IMR-90 (cell line): ENCODE results near the gene SLC16A7. TPM values are rescaled to one million over a fixed set of nuclear protein-coding genes. Genes with fewer than 3 reads are reported as not detected.

ENCODE experiments used
- ATAC-seq: fragments of 200-7000 bp; cut with Tn5 transposase; 2 replicates; pipeline ENCODE4 v1.9.1; 2020; ENCODE audit warnings: low read depth, mild to moderate bottlenecking, moderate library complexity
- BruUV-seq: library from RNA; stranded (reverse); fragments of 400-500 nt; replicated peaks from 2 replicates; lab custom pipeline; 2021; lab: Mats Ljungman, UMichigan
- CTCF ChIA-PET: fragments of 300-600 bp; formaldehyde crosslinking; extraction: SDS; loops from one replicate; lab custom pipeline; 2021; ENCODE audit warnings: antibody characterized with exemption; lab: Yijun Ruan, JAX
- POLR2A ChIA-PET: fragments of 300-600 bp; sonication (Branson Sonifier 250); formaldehyde crosslinking; loops from one replicate; lab custom pipeline; 2022; ENCODE audit warnings: antibody characterized with exemption; ENCODE audit not compliant: unreplicated experiment; lab: Charles Lee
- DNase-seq: peaks from one replicate; pipeline ENCODE4 v3.0.0; 2013
- H2AFZ ChIP-seq: replicated peaks from 2 replicates; pipeline ENCODE3; 2013; ENCODE audit warnings: low read length, mild to moderate bottlenecking; ENCODE audit not compliant: poor library complexity
- H2AK5ac ChIP-seq: 2 replicates; pipeline ENCODE4 v1.6.1; 2013; ENCODE audit warnings: low read depth, low read length, inconsistent platforms
- H2AK9ac ChIP-seq: replicated peaks from 2 replicates; pipeline ENCODE3; 2013; ENCODE audit warnings: mild to moderate bottlenecking, low read depth, low read length, moderate library complexity; ENCODE audit not compliant: poor library complexity
- H2BK120ac ChIP-seq: 2 replicates; pipeline ENCODE4 v1.6.1; 2013; ENCODE audit warnings: low read depth, low read length, inconsistent platforms
- H2BK15ac ChIP-seq: 3 replicates; pipeline ENCODE4 v1.6.1; 2013; ENCODE audit warnings: low read depth, low read length, inconsistent platforms
- H2BK20ac ChIP-seq: 2 replicates; pipeline ENCODE4 v1.6.1; 2013; ENCODE audit warnings: low read depth, mild to moderate bottlenecking, inconsistent platforms, low read length, moderate library complexity
- H2BK5ac ChIP-seq: 2 replicates; pipeline ENCODE4 v1.6.1; 2013; ENCODE audit warnings: mild to moderate bottlenecking, low read depth, low read length, inconsistent platforms; ENCODE audit not compliant: poor library complexity, severe bottlenecking
- H3K14ac ChIP-seq: replicated peaks from 2 replicates; pipeline ENCODE4 v1.6.1; 2013; ENCODE audit warnings: low read depth, low read length, inconsistent platforms
- H3K18ac ChIP-seq: 2 replicates; pipeline ENCODE4 v1.6.1; 2013; ENCODE audit warnings: low read depth, low read length, control low read depth
- H3K23ac ChIP-seq: 2 replicates; pipeline ENCODE4 v1.6.1; 2013; ENCODE audit warnings: low read depth, low read length, inconsistent platforms
- H3K27ac ChIP-seq: 2 replicates; pipeline ENCODE4 v1.5.1; 2013; ENCODE audit warnings: mild to moderate bottlenecking, control low read depth, low read length; ENCODE audit not compliant: insufficient read depth
- H3K27me3 ChIP-seq: 2 replicates; pipeline ENCODE4 v1.6.1; 2013; ENCODE audit warnings: low read length; ENCODE audit not compliant: control insufficient read depth, insufficient read depth
- H3K36me3 ChIP-seq: 2 replicates; pipeline ENCODE4 v1.6.1; 2013; ENCODE audit warnings: low read length, mixed read lengths; ENCODE audit not compliant: control insufficient read depth, insufficient read depth
- H3K4ac ChIP-seq: 2 replicates; pipeline ENCODE4 v1.6.1; 2013; ENCODE audit warnings: low read depth, low read length, inconsistent platforms
- H3K4me1 ChIP-seq: 2 replicates; pipeline ENCODE4 v1.6.1; 2013; ENCODE audit warnings: low read length, mixed read lengths; ENCODE audit not compliant: control insufficient read depth, insufficient read depth
- H3K4me2 ChIP-seq: 2 replicates; pipeline ENCODE4 v1.6.1; 2013; ENCODE audit warnings: low read depth, mild to moderate bottlenecking, control low read depth, low read length, moderate library complexity
- H3K4me3 ChIP-seq: 2 replicates; pipeline ENCODE4 v1.5.1; 2013; ENCODE audit warnings: low read depth, mild to moderate bottlenecking, control low read depth, low read length, moderate library complexity; ENCODE audit not compliant: insufficient read depth
- H3K56ac ChIP-seq: 2 replicates; pipeline ENCODE4 v1.6.1; 2013; ENCODE audit warnings: low read length, inconsistent platforms; ENCODE audit not compliant: insufficient read depth; ENCODE audit errors: extremely low read depth
- H3K79me1 ChIP-seq, 2 experiments: 2 replicates each; pipeline ENCODE4 v1.6.1; 2013; ENCODE audit warnings: low read length in 2 of 2, inconsistent platforms in 1 of 2, low read depth in 1 of 2
- H3K9ac ChIP-seq: 2 replicates; pipeline ENCODE4 v1.6.1; 2013; ENCODE audit warnings: low read depth, low read length, control low read depth
- H3K9me1 ChIP-seq: 2 replicates; pipeline ENCODE4 v1.6.1; 2013; ENCODE audit warnings: low read length, inconsistent platforms; ENCODE audit not compliant: insufficient read depth
- H3K9me3 ChIP-seq: 2 replicates; pipeline ENCODE4 v1.6.1; 2013; ENCODE audit warnings: low read length; ENCODE audit not compliant: control insufficient read depth, insufficient read depth
- H4K20me1 ChIP-seq: 2 replicates; pipeline ENCODE4 v1.6.1; 2013; ENCODE audit warnings: low read length, inconsistent platforms; ENCODE audit not compliant: insufficient read depth
- H4K5ac ChIP-seq: 2 replicates; pipeline ENCODE4 v1.6.1; 2013; ENCODE audit warnings: mild to moderate bottlenecking, low read depth, low read length, control low read depth
- H4K8ac ChIP-seq, 2 experiments: 2 replicates each; pipeline ENCODE4 v1.6.1; 2013; ENCODE audit warnings: low read depth in 2 of 2, low read length in 2 of 2, control low read depth in 1 of 2, inconsistent platforms in 1 of 2
- H4K91ac ChIP-seq: 2 replicates; pipeline ENCODE4 v1.6.1; 2013; ENCODE audit warnings: low read depth, low read length, inconsistent platforms; ENCODE audit not compliant: insufficient read depth
- BHLHE40 ChIP-seq: fragments of 150-350 bp; IDR thresholded peaks from 2 replicates; pipeline ENCODE4 v1.6.1; 2016; ENCODE audit warnings: mild to moderate bottlenecking, low read depth, low read length
- CEBPB ChIP-seq: IDR thresholded peaks from 2 replicates; pipeline ENCODE4 v1.6.1; 2012; ENCODE audit warnings: low read depth, low read length, improper control_type of control experiment
- CHD1 ChIP-seq: IDR thresholded peaks from 2 replicates; pipeline ENCODE4 v1.6.1; 2012; ENCODE audit warnings: low read depth, low read length, improper control_type of control experiment
- CTCF ChIP-seq: conservative IDR thresholded peaks from 2 replicates; pipeline ENCODE4 v1.5.1; 2012; ENCODE audit warnings: mild to moderate bottlenecking, low read depth, low read length, improper control_type of control experiment
- FOS ChIP-seq: fragments of 150-350 bp; IDR thresholded peaks from 2 replicates; pipeline ENCODE4 v1.6.1; 2016; ENCODE audit warnings: low read depth, low read length
- MAFK ChIP-seq: IDR thresholded peaks from 2 replicates; pipeline ENCODE4 v1.6.1; 2012; ENCODE audit warnings: low read depth, low read length, improper control_type of control experiment
- MAZ ChIP-seq: IDR thresholded peaks from 2 replicates; pipeline ENCODE4 v1.6.1; 2012; ENCODE audit warnings: low read depth, mild to moderate bottlenecking, low read length, improper control_type of control experiment, moderate library complexity, borderline replicate concordance
- MXI1 ChIP-seq: IDR thresholded peaks from 2 replicates; pipeline ENCODE4 v1.6.1; 2012; ENCODE audit warnings: low read depth, mild to moderate bottlenecking, low read length, moderate library complexity, borderline replicate concordance
- NFE2L2 ChIP-seq: fragments of 150-350 bp; IDR thresholded peaks from 2 replicates; pipeline ENCODE4 v1.6.1; 2016; ENCODE audit warnings: low read depth, mild to moderate bottlenecking, low read length
- POLR2A ChIP-seq: IDR thresholded peaks from 2 replicates; pipeline ENCODE4 v1.6.1; 2012; ENCODE audit warnings: mild to moderate bottlenecking, low read depth, low read length
- RAD21 ChIP-seq: IDR thresholded peaks from 2 replicates; pipeline ENCODE4 v1.6.1; 2012; ENCODE audit warnings: low read length, improper control_type of control experiment
- RCOR1 ChIP-seq: IDR thresholded peaks from 2 replicates; pipeline ENCODE4 v1.6.1; 2012; ENCODE audit warnings: mild to moderate bottlenecking, low read length, improper control_type of control experiment; ENCODE audit not compliant: insufficient replicate concordance
- RFX5 ChIP-seq: IDR thresholded peaks from 2 replicates; pipeline ENCODE4 v1.8.0; 2012; ENCODE audit warnings: low read depth, mild to moderate bottlenecking, low read length, moderate library complexity
- SMC3 ChIP-seq: fragments of 150-350 bp; IDR thresholded peaks from 2 replicates; pipeline ENCODE4 v1.6.1; 2016; ENCODE audit warnings: low read depth, mild to moderate bottlenecking, antibody characterized with exemption, low read length, moderate library complexity
- USF2 ChIP-seq: fragments of 150-350 bp; IDR thresholded peaks from 2 replicates; pipeline ENCODE4 v1.6.1; 2017; ENCODE audit warnings: mild to moderate bottlenecking, antibody characterized with exemption, low read length, low read depth
- WGBS, 2 experiments: methylation state at CpG; one replicate each; pipeline versions ENCODE4 v1.1.5 to v1.1.7; 2013; ENCODE audit warnings: missing lambda C conversion rate in 2 of 2; ENCODE audit not compliant: insufficient read length in 1 of 2; ENCODE audit errors: extremely low coverage in 2 of 2; 5-methylcytosine and 5-hydroxymethylcytosine counted together
- dilution Hi-C: fragments of 300-500 bp; cut with HindIII; formaldehyde crosslinking; loops from one replicate; pipeline ENCODE4 v1.14.3; 2018; ENCODE audit warnings: low sequenced_read_pairs; ENCODE audit not compliant: unreplicated experiment
- in situ Hi-C: fragments of 300-500 bp; cut with MboI; formaldehyde crosslinking; loops from 3 replicates; pipeline ENCODE4 v1.14.3; 2019; ENCODE audit warnings: low sequenced_read_pairs, inconsistent platforms, mixed read lengths
- intact Hi-C: fragments of 100-400 bp; cut with micrococcal nuclease; formaldehyde crosslinking; loops from 2 replicates; pipeline ENCODE4 v1.10.0; 2022
- polyA plus RNA-seq, 3 experiments: library from polyadenylated mRNA; depleted of rRNA; stranded (reverse); fragments of >200 nt; gene quantifications; 2 replicates each; pipeline ENCODE4 v1.2.3, GENCODE V29; 2012; ENCODE audit warnings: low replicate concordance in 1 of 3
- total RNA-seq: library from RNA; depleted of rRNA; stranded (reverse); fragments of >200 nt; gene quantifications from 2 replicates; pipeline ENCODE4 v1.2.3, GENCODE V29; 2012
- TF ChIP-seq, protein P1 (sequence below): fragments of 150-350 bp; IDR thresholded peaks from 2 replicates; pipeline ENCODE4 v1.6.1; 2016; ENCODE audit warnings: low read depth, mild to moderate bottlenecking, low read length, moderate library complexity, borderline replicate concordance

SLC16A7 gene
- total and polyA plus RNA-seq, 2 of the 4 experiments (the other 2 are of a cell fraction), result 2.6 to 21.5 TPM

- peak; percentile 4 for DNase-seq
- no peak overlapping the region for H2BK20ac ChIP-seq
- H3K56ac ChIP-seq, result no peak overlapping the region
- H2BK120ac ChIP-seq, result no peak overlapping the region
- H2BK15ac ChIP-seq, result no peak overlapping the region
- WGBS, 2 experiments, result 100% methylated on average over 1 of the region's 3 CpGs; no CpG with 5 or more reads in 1 of the 2 experiments
- H3K4me1 ChIP-seq, result no peaks in the 10 kb centered on the region
- H3K9ac ChIP-seq, result no peak overlapping the region
- H4K20me1 ChIP-seq, result no peaks in the 10 kb centered on the region
- H3K36me3 ChIP-seq, result no peaks in the 10 kb centered on the region
- H4K91ac ChIP-seq, result no peak overlapping the region
- no peak overlapping the region for H3K4me2 ChIP-seq
- dilution Hi-C loops, result no loop called here
- H3K79me1 ChIP-seq, result no peaks in the 10 kb centered on the region
- no peak overlapping the region for H2AFZ ChIP-seq
- ChIA-PET POLR2A (no interaction called here), CTCF (no interaction called here)
- no peak overlapping the region for H3K18ac ChIP-seq
- H3K9me3 ChIP-seq, result no peaks in the 10 kb centered on the region
- TF ChIP-seq NFE2L2, result no peak
- TF ChIP-seq RCOR1, result no peak
- TF ChIP-seq MAZ, result no peak
- no peak for TF ChIP-seq MAFK
- no peak for TF ChIP-seq USF2
- no peak for TF ChIP-seq POLR2A
- TF ChIP-seq, protein P1, sequence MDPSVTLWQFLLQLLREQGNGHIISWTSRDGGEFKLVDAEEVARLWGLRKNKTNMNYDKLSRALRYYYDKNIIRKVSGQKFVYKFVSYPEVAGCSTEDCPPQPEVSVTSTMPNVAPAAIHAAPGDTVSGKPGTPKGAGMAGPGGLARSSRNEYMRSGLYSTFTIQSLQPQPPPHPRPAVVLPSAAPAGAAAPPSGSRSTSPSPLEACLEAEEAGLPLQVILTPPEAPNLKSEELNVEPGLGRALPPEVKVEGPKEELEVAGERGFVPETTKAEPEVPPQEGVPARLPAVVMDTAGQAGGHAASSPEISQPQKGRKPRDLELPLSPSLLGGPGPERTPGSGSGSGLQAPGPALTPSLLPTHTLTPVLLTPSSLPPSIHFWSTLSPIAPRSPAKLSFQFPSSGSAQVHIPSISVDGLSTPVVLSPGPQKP, result no peak
- TF ChIP-seq CHD1, result no peak
- TF ChIP-seq BHLHE40, result no peak
- TF ChIP-seq CEBPB, result no peak
- no peak for TF ChIP-seq RFX5
- no peak for TF ChIP-seq CTCF
- no peak for TF ChIP-seq RAD21
- TF ChIP-seq SMC3, result no peak
- no peak for TF ChIP-seq FOS
- no peak for TF ChIP-seq MXI1
- no peak overlapping the region for H3K4ac ChIP-seq
- no peak overlapping the region for H2BK5ac ChIP-seq
- in situ Hi-C loops, result no loop called here
- H2AK9ac ChIP-seq, result no peak overlapping the region
- H4K8ac ChIP-seq, result no peak overlapping the region
- H4K5ac ChIP-seq, result no peak overlapping the region
- H3K27ac ChIP-seq, result no peak overlapping the region
- H3K4me3 ChIP-seq, result no peak overlapping the region
- H3K14ac ChIP-seq, result no peak overlapping the region
- H3K27me3 ChIP-seq, result no peaks in the 10 kb centered on the region
- no peak overlapping the region for H2AK5ac ChIP-seq
- no peaks in the 10 kb centered on the region for H3K9me1 ChIP-seq
- H3K23ac ChIP-seq, result no peak overlapping the region
- no TSS peak for BruUV-seq
- intact Hi-C loops, result loop anchor here (10.0 kb wide), 1 partner anchor 389 kb away; no protein-coding TSS in a partner anchor
- no peak for ATAC-seq
Observed at GRCh38 chr12:59833408-59833807, 237.6 kb downstream of the SLC16A7 start.
